NCI-H460 (cell line): Measurements from ENCODE around the gene CCL20. TPM values are rescaled to one million over a fixed set of nuclear protein-coding genes. Genes with fewer than 3 reads are reported as not detected.

Experiments
- small RNA-seq, 2 experiments: library from RNA; depleted of rRNA; stranded (forward); fragments of <200 nt; gene quantifications; one replicate each; pipeline ENCODE3, GENCODE V24; 2014
- total RNA-seq: library from RNA; depleted of rRNA; stranded (reverse); fragments of >200 nt; shearing (Covaris generic); gene quantifications from 2 replicates; pipeline ENCODE4 v1.2.3, GENCODE V29; 2014; rRNA removed

The CCL20 gene
- total RNA-seq, 1 experiment from 2014 or later, result 10.8 TPM

Small RNA genes within 50 kb of the gene (small RNA-seq; reads per million reads assigned to genes)
- gene SNRPGP8, result 0 reads per million in 2 experiments

Other genes with a start within 250 kb of the CCL20 start
- not detected in 2 replicates for gene SCYGR2, start 214.9 kb upstream of the CCL20 start, total RNA-seq
- gene SCYGR3, start 199.0 kb upstream of the CCL20 start, total RNA-seq, result not detected in 2 replicates
- 0.10 and 0.14 TPM in 2 replicates for gene SCYGR4, start 196.3 kb upstream of the CCL20 start, total RNA-seq
- gene SCYGR5, start 147.0 kb upstream of the CCL20 start, total RNA-seq, result not detected in 2 replicates
- 9.7 and 12.3 TPM in 2 replicates for gene SLC19A3, start 95.8 kb upstream of the CCL20 start, total RNA-seq
- not detected in 2 replicates for gene SCYGR6, start 89.1 kb upstream of the CCL20 start, total RNA-seq
- gene SCYGR7, start 85.5 kb upstream of the CCL20 start, total RNA-seq, result not detected in 2 replicates
- not detected in 2 replicates for gene SCYGR8, start 67.9 kb upstream of the CCL20 start, total RNA-seq
- 99.2 and 104 TPM in 2 replicates for gene DAW1, start 57.8 kb downstream of the CCL20 start, total RNA-seq